Measurements from ENCODE around the gene HIP1. TPM values are rescaled to one million over a fixed set of nuclear protein-coding genes. Genes with fewer than 3 reads are reported as not detected.
"Not testable (repeated sequence)": the region's sequence is repeated elsewhere in the genome, so short reads cannot be mapped to it uniquely, and the experiment has no call there.

HIP1 gene
- 40.1 TPM for polyA plus RNA-seq (ENCODE audit: insufficient read length)
- long read RNA-seq, donor 1, partial matches to known transcripts, result 5 of 6 reads
- long read RNA-seq, donor 1, other reads (novel, unspliced or antisense), result 0 of 6 reads
- long read RNA-seq, donor 2, result 0 reads
- long read RNA-seq, donor 3, full-length matches to known transcripts, result 1 of 1 reads
- long read RNA-seq, donor 3, partial matches to known transcripts, result 0 of 1 reads
- long read RNA-seq, donor 3, other reads (novel, unspliced or antisense), result 0 of 1 reads
- long read RNA-seq, donor 4, result 0 reads
- long read RNA-seq, donor 5, partial matches to known transcripts, result 0 of 1 reads
- long read RNA-seq, donor 5, other reads (novel, unspliced or antisense), result 0 of 1 reads
- long read RNA-seq, donor 6, partial matches to known transcripts, result 12 of 12 reads
- long read RNA-seq, donor 6, other reads (novel, unspliced or antisense), result 0 of 12 reads
- long read RNA-seq, donor 7, full-length matches to known transcripts, result 6 of 11 reads
- long read RNA-seq, donor 7, partial matches to known transcripts, result 5 of 11 reads
- long read RNA-seq, donor 7, other reads (novel, unspliced or antisense), result 0 of 11 reads
- long read RNA-seq, donor 8, full-length matches to known transcripts, result 1 of 1 reads
- long read RNA-seq, donor 8, partial matches to known transcripts, result 0 of 1 reads
- long read RNA-seq, donor 8, other reads (novel, unspliced or antisense), result 0 of 1 reads

DNA sequence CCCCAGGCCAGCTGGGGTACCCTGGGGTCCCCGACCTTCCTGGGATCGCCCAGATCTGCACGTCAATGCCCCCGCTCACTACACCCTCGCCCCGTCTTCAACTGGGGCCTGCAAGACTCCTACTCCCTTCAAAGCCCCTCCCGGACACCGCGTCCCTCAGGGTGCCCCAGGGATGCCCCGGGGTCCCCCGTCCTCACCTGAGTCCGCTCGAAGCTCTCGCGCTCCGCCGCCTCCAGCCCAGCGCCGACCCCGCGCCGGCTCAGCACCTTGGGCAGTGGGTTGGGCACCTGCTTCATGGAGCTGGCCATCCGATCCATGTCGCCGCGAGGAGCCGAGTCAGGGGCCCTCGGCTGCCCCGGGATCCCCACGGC, at the start of gene HIP1:
Gene HIP1, minus strand, starts transcription at position 338 of the 371 bp plus-strand sequence. Its CDS starts 21 bp downstream, at position 317.
- no peak for DNase-seq

DNA sequence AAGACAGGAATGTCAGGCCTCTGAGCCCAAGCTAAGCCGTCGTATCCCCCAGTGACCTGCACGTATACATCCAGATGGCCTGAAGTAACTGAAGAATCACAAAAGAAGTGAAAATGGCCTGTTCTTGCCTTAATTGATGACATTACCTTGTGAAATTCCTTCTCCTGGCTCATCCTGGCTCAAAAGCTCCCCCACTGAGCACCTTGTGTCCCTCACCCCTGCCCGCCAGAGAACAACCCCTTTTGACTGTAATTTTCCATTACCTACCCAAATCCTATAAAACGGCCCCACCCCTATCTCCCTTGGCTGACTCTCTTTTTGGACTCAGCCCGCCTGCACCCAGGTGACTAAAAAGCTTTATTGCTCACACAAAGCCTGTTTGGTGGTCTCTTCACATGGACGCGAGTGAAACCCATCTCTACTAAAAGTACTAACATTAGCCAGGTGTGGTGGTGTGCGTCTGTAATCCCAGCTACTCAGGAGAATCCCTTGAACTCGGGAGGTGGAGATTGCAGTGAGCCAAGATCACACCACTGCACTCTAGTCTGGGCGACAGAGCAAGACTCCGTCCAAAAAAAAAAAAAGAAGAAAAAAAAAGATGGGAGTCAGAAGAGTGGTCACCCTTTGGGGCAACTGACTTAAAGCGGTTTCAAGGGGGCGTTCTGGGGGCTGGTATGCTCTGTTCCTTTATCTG, 49.6 kb upstream of the HIP1 start:
- DNase-seq, result not testable (repeated sequence)

DNA sequence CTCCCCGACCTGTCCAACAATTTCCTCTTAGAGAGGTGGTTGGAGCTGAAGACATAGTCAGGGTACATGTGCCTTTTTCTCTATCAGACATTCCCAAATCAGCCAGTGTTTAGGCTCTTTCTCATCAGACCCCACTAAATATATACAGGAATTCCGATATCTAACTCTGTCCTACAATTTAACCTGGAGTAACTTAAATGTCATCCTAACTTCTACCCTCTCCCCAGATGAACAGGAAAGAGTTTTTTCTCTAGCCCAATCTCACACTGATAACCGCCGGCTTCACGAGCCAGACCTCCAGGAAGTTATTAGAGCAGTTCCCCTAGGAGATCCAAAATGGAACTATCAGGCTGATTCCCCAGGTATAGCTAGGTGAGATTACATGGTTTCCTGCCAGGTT, 44.3 kb upstream of the HIP1 start:
- DNase-seq, result not testable (repeated sequence)

DNA sequence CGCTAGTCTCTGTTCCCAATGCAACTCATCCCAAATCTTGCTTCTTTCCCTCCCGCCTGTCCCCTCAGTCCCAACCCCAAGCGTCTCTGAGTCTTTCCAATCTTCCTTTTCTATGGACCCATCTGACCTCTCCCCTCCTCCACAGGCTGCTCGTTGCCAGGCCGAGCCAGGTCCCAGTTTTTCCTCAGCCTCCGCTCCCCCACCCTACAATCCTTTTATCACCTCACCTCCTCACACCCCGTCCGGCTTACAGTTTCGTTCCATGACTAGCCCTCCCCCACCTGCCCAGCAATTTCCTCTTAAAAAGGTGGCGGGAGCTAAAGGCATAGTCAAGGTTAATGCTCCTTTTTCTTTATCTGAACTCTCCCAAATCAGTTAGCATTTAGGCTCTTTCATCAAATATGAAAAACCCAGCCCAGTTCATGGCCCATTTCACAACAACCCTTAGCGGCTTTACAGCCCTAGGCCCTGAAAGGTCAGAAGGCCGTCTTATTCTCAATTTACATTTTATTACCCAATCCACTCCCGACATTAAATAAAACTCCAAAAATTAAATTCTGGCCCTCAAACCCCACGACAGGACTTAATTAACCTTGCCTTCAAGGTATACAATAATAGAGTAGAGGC, 42.0 kb upstream of the HIP1 start:
- DNase-seq, result not testable (repeated sequence)

DNA sequence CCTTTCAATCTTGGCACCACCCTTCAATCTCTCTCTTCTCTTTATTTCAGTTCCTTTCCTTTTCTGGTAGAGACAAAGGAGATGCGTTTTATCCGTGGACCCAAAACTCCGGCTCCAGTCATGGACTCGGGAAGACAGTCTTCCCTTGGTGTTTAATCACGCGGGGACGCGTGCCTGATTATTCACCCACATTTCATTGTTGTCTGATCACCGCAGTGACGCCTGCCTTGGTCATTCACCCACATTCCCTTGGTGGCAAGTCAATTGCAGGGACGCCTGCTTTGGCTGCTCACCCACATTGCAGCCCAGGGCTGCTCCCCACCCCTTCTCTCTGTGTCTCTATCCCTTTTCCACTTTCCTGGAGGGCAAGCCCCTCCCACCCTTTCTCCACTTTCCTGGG, 40.8 kb upstream of the HIP1 start:
- DNase-seq, result not testable (repeated sequence)

GRCh38 chr7:75779035-75779434, 40.3 kb upstream of the HIP1 start:
- DNase-seq, result not testable (repeated sequence)

DNA sequence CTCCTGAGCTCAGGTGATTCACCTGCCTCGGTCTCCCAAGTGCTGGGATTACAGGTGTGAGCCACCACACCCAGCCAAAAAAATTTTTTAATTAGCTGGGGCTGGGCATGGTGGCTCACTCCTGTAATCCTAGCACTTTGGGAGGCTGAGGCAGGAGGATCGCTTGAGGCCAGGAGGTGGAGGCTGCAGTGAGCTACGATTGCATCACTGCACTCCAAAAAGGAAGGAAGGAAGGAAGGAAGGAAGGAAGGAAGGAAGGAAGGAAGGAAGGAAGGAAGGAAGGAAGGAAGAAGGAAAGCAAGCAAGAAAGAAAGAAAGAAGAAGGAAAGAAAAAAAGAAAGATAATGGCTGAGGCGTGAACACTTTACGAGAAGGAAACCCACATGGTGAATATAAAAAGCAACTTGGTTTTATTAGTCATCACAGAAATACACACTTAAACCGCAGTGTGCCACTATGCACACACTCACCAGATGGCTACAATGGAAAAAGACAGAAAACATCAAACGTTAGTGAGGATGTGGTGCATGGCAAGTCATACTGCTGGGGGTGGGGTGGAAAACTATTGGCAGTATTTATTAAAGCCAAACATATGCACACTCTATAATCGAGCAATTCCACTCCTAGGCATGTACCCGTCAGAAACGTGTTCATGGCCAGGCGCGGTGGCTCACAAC, 37.7 kb upstream of the HIP1 start:
- DNase-seq, result no peak

- not testable (repeated sequence) for DNase-seq
These were observed 35.2 kb upstream of the HIP1 start for GRCh38 chr7:75773958-75774357.

GRCh38 chr7:75772081-75773077, 33.6 kb upstream of the HIP1 start, which contains the start of gene CCL26:
Gene CCL26 (minus strand): TSS chr7:75772211. CDS start chr7:75772176, 35 bp downstream.
- DNase-seq, result no peak

DNA sequence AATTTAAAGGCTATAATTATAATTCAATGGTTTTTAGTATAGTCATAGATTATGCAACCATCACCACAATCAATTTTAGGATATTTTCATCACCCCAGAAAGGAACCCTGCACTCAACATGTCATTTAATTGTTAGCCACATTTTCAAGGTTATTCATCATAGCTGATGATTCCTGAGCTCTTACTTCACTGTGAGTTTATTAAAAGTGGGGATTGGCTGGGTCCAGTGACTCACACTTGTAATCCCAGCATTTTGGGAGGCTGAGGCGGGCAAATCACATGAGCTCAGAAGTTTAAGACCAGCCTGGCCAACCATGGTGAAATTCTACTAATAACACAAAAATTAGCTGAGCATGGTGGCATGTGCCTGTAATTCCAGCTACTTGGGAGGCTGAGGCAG, 32.5 kb upstream of the HIP1 start:
- DNase-seq, result no peak

- DNase-seq, result peak; percentile 61
These were observed 23.7 kb upstream of the HIP1 start for GRCh38 chr7:75762350-75762917.

- not testable (repeated sequence) for DNase-seq
These were observed 23.1 kb upstream of the HIP1 start for GRCh38 chr7:75761801-75762200.

- no peak for DNase-seq
These were observed 19.8 kb upstream of the HIP1 start for GRCh38 chr7:75758491-75758890.

DNA sequence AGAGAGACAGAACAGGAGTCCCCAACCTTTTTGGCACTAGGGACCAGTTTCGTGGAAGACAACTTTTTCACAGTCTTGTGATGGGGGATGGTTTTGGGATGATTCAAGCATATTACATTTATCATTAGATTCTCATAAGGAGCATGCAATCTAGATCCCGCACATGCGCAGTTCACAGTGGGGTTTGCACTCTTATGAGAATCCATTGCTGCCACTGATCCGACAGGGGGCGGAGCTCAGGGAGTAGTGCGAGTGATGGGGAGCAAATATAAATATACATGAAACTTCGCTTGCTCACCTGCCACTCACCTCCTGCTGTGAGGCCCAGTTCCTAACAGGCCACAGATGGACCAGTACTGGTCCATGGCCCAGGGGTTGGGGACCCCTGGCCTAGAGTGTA, 19.1 kb upstream of the HIP1 start:
- DNase-seq, result no peak

DNA sequence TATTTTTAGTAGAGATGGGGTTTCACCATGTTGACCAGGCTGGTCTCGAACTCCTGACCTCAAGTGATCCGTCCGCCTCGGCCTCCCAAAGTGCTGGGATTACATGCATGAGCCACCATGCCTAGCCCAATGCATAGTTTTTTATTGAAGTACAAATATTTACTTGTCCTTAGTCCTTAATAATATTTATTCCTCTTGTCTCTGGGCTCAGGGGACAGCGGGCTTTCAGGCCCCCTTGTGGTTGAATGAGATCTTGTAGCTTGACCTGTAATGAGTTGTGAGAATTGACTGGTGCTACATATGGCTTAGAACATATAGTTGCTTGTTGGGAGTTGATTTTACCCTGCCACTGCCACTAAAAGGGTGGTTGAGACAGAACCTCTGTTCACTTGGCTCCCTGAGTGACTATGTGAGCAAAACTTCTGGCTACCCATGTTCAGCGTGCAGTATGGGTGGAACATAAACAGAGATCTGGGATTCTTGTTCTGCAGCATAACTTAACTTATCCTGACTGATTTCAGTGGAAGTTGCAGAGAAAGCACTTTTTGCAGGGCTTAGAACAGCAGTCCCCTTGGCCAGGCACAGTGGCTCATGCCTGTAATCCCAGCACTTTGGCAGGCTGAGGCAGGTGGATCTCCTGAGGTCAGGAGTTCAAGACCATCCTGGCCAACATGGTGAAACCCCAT, 18.4 kb upstream of the HIP1 start:
- peak; percentile 20 for DNase-seq

DNA sequence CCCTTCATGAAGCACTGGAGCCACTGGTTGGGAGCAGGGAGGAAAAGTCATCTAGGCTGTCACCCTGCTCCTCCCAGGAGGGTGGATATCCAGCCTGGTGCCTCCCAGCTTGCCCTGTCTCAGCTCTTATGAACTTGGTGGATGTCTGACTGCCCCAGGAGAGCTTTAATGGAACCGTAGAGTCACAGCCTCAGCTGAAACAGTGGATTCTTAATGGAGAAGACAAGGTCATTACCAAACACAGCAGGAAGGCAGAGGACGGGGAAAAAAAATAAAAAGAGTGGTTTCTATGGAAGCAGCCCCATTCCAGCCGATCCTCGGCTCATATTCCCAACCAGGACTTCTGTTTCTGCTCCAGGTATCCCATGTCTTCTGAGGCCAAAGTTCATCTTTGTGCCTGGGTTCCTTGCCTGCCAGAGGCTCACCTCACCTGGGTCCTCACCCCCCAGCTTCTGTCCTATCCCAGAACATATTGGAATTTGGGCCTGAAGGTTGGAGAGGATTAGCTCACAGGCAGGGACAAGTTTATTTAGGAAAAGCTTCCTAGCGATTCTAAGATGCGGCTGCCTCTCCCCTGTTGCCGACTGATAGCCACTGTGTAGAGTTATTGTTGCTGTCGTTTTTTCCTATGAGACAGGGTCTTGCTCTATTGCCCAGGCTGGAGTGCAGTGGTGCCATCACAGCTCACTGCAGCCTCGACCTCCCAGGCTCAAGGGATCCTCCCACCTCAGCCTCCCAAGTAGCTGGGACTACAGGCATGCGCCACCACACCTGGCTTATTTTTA, 17.7 kb upstream of the HIP1 start:
- peak; percentile 37 for DNase-seq

DNA sequence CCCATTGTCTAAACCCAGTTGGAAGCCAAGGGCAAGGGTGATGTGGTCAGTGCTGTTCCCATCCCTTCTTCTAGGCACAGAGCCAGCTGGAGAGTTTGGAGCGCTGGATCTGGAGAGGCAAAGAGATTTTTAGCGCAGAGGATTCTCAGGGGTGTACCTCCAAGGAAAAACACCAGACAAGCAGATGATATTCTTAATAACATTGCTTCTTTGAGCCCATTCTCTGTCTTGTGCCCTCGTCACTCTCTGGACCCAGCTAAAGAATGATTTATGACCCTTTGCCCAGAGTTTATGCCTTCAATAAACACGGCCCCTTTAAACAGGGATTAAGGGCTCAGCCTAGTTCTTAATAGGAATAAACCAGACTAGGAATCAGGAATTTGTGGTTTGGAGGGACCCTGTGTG, 4.7 kb upstream of the HIP1 start:
- no peak for DNase-seq

DNA sequence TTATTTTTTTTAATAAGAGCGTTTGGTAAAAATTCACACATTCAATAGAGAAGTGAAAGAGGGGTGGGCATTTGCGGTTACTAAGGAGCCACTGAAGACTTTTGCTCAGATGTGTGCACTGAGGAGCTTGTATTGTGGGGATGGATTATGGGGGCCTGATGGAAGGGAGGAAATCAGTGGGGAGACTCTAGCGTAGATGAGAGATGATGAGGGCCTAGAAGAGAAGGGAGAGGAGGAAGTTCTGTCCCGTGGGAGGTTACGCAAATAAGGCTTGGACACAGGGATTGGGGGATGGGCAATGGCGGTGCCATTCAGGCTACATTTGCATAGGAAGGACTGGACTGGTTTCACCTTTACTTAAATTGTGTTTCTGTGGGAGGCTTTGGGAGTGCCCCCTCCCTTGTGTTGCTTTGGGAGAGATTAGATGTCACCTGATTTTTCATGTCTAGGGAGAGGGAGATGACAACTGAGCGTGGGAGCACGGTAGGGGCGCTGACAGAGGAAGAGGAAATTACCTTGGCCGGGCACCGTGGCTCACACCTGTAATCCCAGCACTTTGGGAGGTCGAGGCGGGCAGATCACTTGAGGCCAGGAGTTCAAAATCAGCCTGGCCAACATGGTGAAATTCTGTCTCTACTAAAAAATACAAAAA, 2.2 kb upstream of the HIP1 start:
- DNase-seq, result peak; percentile 53

Data from left kidney (tissue), 8 donors.